Breast epithelium (tissue), 4 donors: ENCODE results near the gene UNC13C. TPM values are rescaled to one million over a fixed set of nuclear protein-coding genes. Genes with fewer than 3 reads are reported as not detected.

Experiments
- DNase-seq, 2 donors: peaks; one replicate each; pipeline ENCODE4 v3.0.0-alpha.2; 2019; ENCODE audit warnings: low spot score in 2 of 2
- H3K27ac ChIP-seq, 2 donors: fragments of 200-600 bp; sonication (generic) in 1 of 2; one replicate each; pipeline ENCODE4 v1.5.1; 2016 to 2019; ENCODE audit warnings: mild to moderate bottlenecking in 1 of 2
- H3K27me3 ChIP-seq, 2 donors: fragments of 200-600 bp; sonication (generic) in 1 of 2; one replicate each; pipeline versions ENCODE4 v1.5.1 to v1.6.0; 2017 to 2019; ENCODE audit warnings: control low read depth in 1 of 2, mild to moderate bottlenecking in 1 of 2
- H3K36me3 ChIP-seq: fragments of 200-600 bp; one replicate; pipeline ENCODE4 v1.5.1; 2019
- H3K4me1 ChIP-seq, 2 donors: fragments of 200-600 bp; sonication (generic); one replicate each; pipeline ENCODE4 v1.5.1; 2016 to 2019; ENCODE audit warnings: control low read depth in 1 of 2
- H3K4me3 ChIP-seq, 3 donors: fragments of 200-600 bp; sonication (generic); 1 replicate in 2 of 3; 2 replicates in 1 of 3; pipeline ENCODE4 v1.5.1; 2016 to 2019; ENCODE audit warnings: mild to moderate bottlenecking in 3 of 3, moderate library complexity in 2 of 3
- H3K9me3 ChIP-seq, 2 donors: fragments of 200-600 bp; sonication (generic) in 1 of 2; one replicate each; pipeline ENCODE4 v1.5.1; 2016 to 2019; ENCODE audit warnings: control low read depth in 1 of 2
- CTCF ChIP-seq, 3 donors: fragments of 450-650 bp; IDR thresholded peaks; one replicate each; pipeline ENCODE4 v1.5.1; 2016 to 2017; ENCODE audit warnings: antibody characterized with exemption in 3 of 3, mild to moderate bottlenecking in 3 of 3, moderate library complexity in 3 of 3
- POLR2A ChIP-seq: fragments of 450-650 bp; IDR thresholded peaks from one replicate; pipeline ENCODE4 v1.6.1; 2016; ENCODE audit warnings: antibody characterized with exemption, mild to moderate bottlenecking, moderate library complexity
- POLR2AphosphoS5 ChIP-seq, 3 donors: sonication (generic); formaldehyde crosslinking; IDR thresholded peaks; one replicate each; pipeline ENCODE4 v1.6.1; 2017; ENCODE audit warnings: antibody characterized with exemption in 3 of 3
- intact Hi-C: fragments of 100-400 bp; cut with DNase I; formaldehyde crosslinking; loops from one replicate; pipeline ENCODE4 v1.15.1; 2023; ENCODE audit warnings: low total_unique reads
- total RNA-seq, 3 donors: library from RNA; depleted of rRNA; stranded (reverse); fragments of >200 nt; gene quantifications; one replicate each; pipeline ENCODE4 v1.1.0, GENCODE V29; 2016

Gene UNC13C
- total RNA-seq, 3 donors from 2014 or later = 0.32 to 2.9 (median 0.88) TPM

GRCh38 chr15:54017251-54017650 is 39.0 kb downstream of the UNC13C start:
- H3K27ac ChIP-seq = no peak overlapping the region
- H3K4me1 ChIP-seq = no peaks in the 10 kb centered on the region
- no peaks in the 10 kb centered on the region for H3K27me3 ChIP-seq
- H3K4me3 ChIP-seq = no peak overlapping the region
- H3K9me3 ChIP-seq = peaks cover 0 to 4% of the 10 kb centered on the region in 2 donors
- intact Hi-C loops = no loop called here
- TF ChIP-seq POLR2A (no peak), CTCF (IDR thresholded peaks at IDR 0.05) (no peak)
- no peak for DNase-seq
- H3K36me3 ChIP-seq = no peaks in the 10 kb centered on the region

GRCh38 chr15:54017959-54018358 is 39.7 kb downstream of the UNC13C start:
- no peaks in the 10 kb centered on the region for H3K4me1 ChIP-seq
- no peak overlapping the region for H3K27ac ChIP-seq
- TF ChIP-seq CTCF (IDR thresholded peaks at IDR 0.05) (no peak), POLR2A (no peak), POLR2AphosphoS5 (IDR thresholded peaks at IDR 0.05) (no peak)
- no peak for DNase-seq
- peaks cover 0 to 9% of the 10 kb centered on the region in 2 donors for H3K9me3 ChIP-seq
- intact Hi-C loops = no loop called here
- no peaks in the 10 kb centered on the region for H3K27me3 ChIP-seq
- no peak overlapping the region for H3K4me3 ChIP-seq
- H3K36me3 ChIP-seq = no peaks in the 10 kb centered on the region

- no peaks in the 10 kb centered on the region for H3K27me3 ChIP-seq
- H3K4me3 ChIP-seq = no peak overlapping the region
- H3K27ac ChIP-seq = no peak overlapping the region
- no peaks in the 10 kb centered on the region for H3K4me1 ChIP-seq
- H3K9me3 ChIP-seq = peaks cover 0 to 9% of the 10 kb centered on the region in 2 donors
- TF ChIP-seq POLR2AphosphoS5 (IDR thresholded peaks at IDR 0.05) (no peak), POLR2A (no peak), CTCF (IDR thresholded peaks at IDR 0.05) (no peak)
- intact Hi-C loops = no loop called here
- DNase-seq = no peak
- H3K36me3 ChIP-seq = no peaks in the 10 kb centered on the region
These were observed 48.0 kb downstream of the UNC13C start for GRCh38 chr15:54026258-54026657.

- no peak overlapping the region for H3K27ac ChIP-seq
- H3K36me3 ChIP-seq = no peaks in the 10 kb centered on the region
- no peak for DNase-seq
- peaks cover 0 to 11% of the 10 kb centered on the region in 2 donors for H3K9me3 ChIP-seq
- TF ChIP-seq POLR2AphosphoS5 (IDR thresholded peaks at IDR 0.05) (no peak), POLR2A (no peak), CTCF (IDR thresholded peaks at IDR 0.05) (no peak)
- no peak overlapping the region for H3K4me3 ChIP-seq
- H3K4me1 ChIP-seq = no peaks in the 10 kb centered on the region
- H3K27me3 ChIP-seq = no peaks in the 10 kb centered on the region
- intact Hi-C loops = no loop called here
These were observed 48.6 kb downstream of the UNC13C start for GRCh38 chr15:54026891-54027290.

GRCh38 chr15:54029081-54029480 is 50.8 kb downstream of the UNC13C start:
- TF ChIP-seq CTCF (IDR thresholded peaks at IDR 0.05) (no peak), POLR2A (no peak), POLR2AphosphoS5 (IDR thresholded peaks at IDR 0.05) (no peak)
- H3K27ac ChIP-seq = no peak overlapping the region
- no peak overlapping the region for H3K4me3 ChIP-seq
- no peak for DNase-seq
- intact Hi-C loops = no loop called here
- H3K4me1 ChIP-seq = no peaks in the 10 kb centered on the region
- H3K9me3 ChIP-seq = peaks cover 0 to 6% of the 10 kb centered on the region in 2 donors
- H3K36me3 ChIP-seq = no peaks in the 10 kb centered on the region
- H3K27me3 ChIP-seq = no peaks in the 10 kb centered on the region
